HG03571 (cell line): Measurements from ENCODE around the gene FAM241B.

Experiments
- ATAC-seq: cut with Tn5 transposase; IDR thresholded peaks from one replicate; pipeline ENCODE4 v1.9.1; 2021; ENCODE audit not compliant: unreplicated experiment

FAM241B gene

DNA sequence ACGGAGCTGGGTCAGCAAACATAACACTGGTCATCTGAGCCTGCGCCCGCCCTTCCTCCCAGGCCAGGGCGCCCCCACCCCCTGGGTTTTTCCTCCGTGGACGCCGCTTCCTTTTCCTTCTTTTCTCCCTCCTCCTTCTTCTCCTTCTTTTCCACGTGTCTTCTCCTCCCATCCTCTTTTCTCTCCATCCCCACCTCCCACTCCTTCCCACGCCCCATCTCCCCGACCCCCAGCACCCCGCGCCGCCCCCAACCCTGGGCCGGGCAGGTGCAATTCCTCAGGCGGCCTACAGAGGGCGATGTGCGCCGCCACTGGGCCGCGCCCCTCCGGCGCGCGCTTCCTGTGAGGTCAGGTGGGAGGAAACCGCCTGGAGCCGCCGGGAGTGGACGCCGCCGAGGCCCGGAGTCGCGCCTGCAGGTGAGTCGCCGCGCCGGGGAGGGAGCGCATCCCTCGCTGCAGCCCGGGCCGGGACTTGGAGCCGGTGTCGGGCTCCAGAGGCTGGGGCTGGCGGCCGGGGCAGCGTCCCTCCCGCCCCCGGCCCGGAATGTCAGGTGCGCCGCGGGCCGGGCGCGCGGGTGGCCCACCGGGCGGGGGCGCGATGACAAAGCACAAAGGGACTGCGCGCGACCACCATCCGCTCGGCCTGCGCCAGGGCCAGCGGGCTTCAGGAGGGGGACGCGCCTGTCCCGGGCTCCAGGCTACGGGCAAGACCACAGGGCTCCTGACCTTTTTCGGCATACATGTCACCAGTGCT, at the start of gene FAM241B:
TSS of gene FAM241B (plus strand) at position 351 of the 754 bp plus-strand sequence. CDS start 1,497 bp downstream, outside the sequence.
- no peak for ATAC-seq

DNA sequence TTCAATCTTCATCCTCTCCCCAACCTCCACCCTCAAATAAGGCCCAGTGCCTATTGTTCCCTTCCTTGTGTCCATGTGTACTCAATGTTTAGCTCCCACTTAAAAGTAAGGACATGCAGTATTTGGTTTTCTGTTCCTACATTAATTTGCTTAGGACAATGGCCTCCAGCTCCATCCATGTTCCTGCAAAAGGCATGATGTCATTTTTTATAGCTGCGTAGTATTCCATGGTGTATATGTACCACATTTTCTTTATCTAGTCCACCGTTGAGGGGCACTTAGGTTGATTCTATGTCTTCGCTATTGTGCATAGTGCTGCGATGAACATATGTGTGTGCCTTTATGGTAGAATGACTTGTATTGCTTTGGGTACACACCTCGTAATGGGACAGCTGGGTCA, 49.6 kb upstream of the FAM241B start:
- ATAC-seq = no peak

DNA sequence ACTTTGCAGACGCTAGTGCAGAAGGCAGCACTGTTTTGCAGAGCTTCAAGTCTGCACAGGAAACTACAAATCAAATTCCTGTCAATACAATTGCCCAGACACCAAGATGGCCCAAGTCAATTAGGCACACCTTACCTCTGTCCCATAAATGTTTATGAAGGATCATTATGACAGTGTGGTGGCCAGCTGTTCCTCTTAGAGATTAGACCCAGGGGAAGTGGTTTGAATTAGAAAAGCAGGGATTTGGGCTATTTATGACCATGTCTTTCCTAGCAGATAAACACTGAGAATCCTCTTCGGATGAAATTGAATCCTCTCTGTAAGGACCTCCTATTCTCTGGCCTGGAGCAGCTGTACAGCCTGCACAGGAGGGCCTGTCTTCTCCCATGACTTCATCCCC, 46.9 kb upstream of the FAM241B start:
- ATAC-seq = no peak

GRCh38 chr10:69584624-69585023, 45.4 kb upstream of the FAM241B start:
- ATAC-seq = no peak

DNA sequence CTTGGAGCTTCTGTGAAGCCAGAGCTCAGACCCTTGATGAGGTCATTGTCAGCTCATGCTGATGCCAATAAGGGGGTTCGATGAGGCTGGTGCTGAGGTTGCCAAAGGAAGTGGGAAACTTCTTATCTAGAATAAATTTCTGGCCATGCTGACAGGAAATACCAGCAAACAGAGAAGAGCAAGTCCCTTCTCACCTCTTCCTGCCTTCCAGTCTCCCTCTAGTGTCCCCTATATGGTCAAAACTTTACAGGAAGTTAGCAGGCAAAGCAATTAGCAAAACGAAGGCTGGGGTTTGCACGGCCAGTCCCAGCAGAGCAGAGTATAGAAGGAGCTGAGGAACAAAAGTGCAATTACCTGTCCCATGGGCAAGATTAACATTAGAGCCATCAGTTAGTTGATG, 41.7 kb upstream of the FAM241B start:
- ATAC-seq = no peak

DNA sequence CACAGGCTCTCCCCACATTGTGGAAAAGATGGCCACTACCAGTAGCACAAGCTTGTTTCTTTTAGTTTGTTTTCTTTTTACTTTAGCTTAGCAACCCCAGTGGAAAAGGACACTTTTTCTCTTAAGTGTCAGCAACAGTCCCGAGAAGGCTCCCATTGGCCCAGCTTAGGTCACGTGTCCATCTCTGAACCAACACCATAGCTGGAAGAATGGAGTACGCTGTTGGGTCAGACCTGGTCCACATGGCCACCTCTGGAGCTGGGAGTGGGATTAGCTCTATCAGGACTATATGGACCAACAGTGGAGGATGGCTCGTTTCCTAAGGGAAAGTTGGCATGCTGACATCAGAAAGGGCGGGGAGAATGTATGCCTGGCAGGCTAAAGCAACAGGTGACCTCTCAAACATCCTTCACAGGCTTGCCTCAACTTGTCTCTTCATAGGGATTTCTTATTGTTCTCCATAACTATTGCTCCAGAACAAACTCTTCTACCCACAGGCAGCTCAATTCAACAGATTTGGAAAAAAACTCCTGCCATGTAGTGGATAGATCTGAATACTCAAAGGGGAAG, 29.2 kb upstream of the FAM241B start:
- ATAC-seq = no peak

GRCh38 chr10:69609077-69609476, 21.0 kb upstream of the FAM241B start:
- no peak for ATAC-seq

DNA sequence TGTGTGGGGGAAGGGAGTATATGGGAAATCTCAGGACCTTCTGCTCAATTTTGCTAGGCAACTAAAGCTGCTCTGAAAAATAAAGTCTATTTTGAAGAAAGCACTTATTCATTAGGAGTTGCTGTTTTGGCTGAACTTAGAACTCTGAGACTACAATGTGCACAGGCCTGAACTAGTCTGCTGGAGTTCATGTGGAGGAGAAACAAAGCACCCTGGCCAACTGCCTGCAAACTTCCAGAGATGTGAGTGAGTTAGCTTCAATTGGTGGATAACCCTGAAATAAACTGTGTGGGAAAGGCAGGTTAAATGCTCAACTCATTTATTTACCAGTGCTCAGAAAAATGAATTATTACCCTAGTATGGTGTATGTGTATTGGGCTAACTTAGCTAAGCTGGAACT, 17.3 kb upstream of the FAM241B start:
- no peak for ATAC-seq

- no peak for ATAC-seq
Observed at GRCh38 chr10:69614130-69614529, 15.9 kb upstream of the FAM241B start.

GRCh38 chr10:69616358-69616757, 13.7 kb upstream of the FAM241B start:
- ATAC-seq = no peak

DNA sequence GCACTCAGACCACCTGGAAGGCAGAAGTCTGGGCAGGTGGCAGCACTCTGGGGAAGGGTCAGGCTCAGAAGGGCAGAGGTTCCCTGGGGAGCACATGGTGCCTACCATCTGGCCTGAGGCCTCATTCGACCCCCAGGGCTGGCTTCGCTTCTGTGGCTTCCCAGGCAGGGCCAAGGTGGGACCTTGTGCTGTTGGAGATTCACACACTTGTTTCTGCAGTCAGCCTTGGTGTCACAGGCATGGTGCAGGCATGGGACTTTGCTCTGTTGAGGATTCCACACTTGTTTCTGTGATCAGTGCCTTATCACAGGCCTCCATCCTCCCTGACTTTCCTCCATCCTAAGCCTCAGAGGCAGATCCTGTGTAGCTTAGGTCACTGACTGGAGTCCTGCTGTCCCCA, 11.3 kb upstream of the FAM241B start:
- ATAC-seq = no peak

GRCh38 chr10:69619626-69620025, 10.4 kb upstream of the FAM241B start:
- no peak for ATAC-seq

DNA sequence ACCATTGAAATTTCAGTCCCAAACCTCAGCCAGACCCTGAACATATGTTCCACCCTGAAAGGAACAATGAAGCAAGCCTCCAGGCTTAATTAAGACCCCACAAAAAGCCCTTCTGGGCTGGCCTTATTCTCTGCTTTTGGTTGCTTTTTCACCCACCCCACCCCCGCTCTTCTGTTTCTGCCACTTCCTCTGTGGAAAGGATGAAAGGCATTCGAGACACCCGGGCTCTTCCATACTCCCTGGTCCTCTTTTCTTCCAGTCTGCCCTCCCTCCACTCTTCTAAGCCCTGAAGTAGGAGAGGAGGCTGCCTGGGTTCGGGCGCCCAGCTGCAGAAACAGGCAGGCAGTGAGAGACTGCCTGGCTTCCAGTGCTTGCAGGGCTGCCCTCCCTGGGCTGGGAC, 9.4 kb upstream of the FAM241B start:
- no peak for ATAC-seq

DNA sequence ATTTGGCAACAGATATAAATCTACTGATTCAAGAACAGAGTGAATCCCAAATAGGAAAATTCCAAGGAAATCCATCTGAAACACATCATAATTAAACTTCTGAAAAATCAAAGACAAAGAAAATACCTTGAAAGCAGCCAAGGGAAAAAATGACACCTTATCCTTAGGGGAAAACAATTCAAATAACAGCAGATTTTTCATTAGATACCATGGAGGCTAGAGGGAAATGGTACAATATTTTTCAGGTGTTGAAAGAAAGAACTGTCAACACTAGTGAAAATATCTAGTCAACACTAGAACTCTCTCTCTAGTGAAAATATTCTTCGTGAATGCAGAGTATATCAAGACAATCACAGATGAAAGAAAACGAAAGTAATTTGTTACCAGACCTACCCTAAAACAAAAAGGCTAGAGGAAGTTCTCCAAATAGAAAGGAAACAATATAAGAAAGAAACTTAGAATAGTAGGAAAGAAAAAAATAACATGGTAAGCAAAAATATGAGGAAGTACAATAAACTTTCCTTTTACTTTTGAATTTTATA, 5.7 kb upstream of the FAM241B start:
- no peak for ATAC-seq

DNA sequence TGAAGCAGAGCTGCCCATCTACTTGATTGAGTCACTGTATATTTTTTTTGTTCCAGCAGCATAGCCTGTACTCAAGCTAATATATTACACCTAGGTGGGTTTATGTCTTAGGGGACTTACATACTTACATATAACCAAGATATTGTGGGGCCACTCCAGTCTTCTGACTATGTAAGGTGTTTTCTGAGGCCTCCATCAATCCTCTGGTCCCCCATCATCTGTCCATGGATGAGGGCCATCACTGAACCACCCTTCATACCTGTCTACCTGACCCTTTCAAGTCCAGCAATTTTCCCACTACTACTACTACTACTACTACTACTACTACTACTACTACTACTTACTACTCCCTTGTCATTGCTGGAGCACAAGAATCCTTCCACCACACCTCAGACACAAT, 3.2 kb upstream of the FAM241B start:
- no peak for ATAC-seq

DNA sequence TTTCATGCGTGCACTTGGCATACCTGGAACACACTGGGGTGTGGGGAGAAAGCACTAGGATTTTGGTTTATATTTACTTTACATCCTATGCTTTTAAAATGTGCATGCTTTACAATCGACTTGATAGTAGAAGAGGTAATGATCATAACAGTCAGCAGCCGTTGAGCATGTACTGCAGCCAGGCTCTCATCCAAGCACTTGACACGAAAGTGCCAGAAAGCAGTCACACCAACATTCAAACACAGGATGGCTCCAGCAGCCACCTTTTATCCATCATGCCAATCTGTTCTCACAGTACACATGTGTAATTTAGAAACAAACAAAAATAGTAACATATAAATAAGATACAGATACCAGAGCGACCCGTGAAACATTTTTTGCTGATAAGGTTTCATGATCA, 1.2 kb upstream of the FAM241B start:
- ATAC-seq = no peak

GRCh38 chr10:69629519-69629896, 539 bp upstream of the FAM241B start:
- no peak for ATAC-seq

DNA sequence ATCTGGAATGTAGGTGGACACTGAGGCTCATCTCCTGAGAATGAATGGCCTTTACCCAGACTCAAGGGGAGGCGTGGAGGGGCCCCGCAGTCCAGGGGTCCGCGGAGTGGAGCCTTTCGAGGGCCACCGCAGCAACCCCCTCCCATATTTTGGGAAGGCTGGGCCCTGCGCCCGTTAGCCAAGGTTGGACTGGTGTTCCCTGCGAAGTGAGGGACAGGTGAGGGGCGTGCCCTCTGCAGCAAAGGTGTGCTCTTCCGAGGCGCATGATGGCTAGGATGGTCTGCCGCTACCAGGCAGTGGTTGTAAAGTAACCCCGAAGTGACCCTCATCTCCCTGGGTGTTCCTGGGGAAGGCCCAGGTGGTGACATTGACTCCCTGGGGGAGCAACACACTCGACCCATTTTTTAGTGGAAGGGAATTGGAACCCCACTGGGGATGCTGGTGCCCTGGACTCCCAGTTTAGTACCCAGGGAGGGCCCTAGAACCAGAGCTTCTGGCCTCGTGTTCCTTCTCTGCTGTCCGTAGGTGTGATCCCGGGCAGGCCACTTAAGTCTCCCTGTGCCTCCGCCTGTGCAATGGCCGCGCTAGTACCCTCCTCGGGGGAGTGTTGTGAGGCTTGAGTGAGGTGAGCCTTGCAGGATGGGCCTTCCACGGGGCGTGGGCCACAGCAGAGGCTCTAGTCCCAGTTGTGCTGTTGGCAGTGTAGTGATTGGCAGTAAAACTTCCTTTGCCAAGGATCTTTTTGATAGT, 779 bp downstream of the FAM241B start:
- no peak for ATAC-seq

GRCh38 chr10:69631566-69631965, 1.5 kb downstream of the FAM241B start:
- ATAC-seq = no peak

DNA sequence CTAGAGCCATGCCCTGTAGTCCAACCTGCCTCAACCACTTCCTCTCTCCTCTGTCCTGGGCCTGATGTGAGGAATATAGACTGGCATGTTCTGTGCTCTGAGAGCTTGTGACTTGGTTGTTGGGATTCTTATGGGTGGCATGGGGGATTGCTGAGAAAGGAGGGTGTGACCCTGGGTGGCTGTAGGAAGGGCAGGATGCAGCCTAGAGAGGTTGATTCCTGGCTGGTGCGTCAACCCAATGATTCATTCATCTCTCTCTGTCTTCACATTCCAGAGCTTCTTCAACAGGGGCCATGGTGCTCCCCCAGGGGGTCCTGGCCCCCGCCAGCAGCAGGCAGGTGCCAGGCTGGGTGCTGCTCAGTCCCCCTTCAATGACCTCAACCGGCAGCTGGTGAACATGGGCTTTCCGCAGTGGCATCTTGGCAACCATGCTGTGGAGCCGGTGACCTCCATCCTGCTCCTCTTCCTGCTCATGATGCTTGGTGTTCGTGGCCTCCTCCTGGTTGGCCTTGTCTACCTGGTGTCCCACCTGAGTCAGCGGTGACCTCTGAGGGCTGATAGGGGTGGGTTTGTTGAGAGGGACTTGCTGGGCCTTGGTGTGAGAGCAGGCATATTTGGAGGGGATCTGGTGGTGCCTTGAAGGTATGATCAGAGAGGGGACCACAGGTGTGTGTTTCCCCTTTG, 2.6 kb downstream of the FAM241B start:
- no peak for ATAC-seq
